H1 (cell line): ENCODE measurements around the gene LMX1B. TPM values are rescaled to one million over a fixed set of nuclear protein-coding genes. Genes with fewer than 3 reads are reported as not detected.

Source experiments
- ASH2L ChIP-seq: fragments of 200-600, 300-600 bp; sonication (generic); IDR thresholded peaks from one replicate; pipeline ENCODE4 v1.7.1; 2017; ENCODE audit warnings: low read length
- BCL11A ChIP-seq, 2 experiments: IDR thresholded peaks; one replicate each; pipeline ENCODE4 v1.6.1; 2011; ENCODE audit warnings: low read depth in 2 of 2, low read length in 2 of 2, mild to moderate bottlenecking in 2 of 2
- CEBPB ChIP-seq: IDR thresholded peaks from 2 replicates; pipeline ENCODE4 v1.6.1; 2012; ENCODE audit warnings: low read depth, low read length
- CTBP2 ChIP-seq: IDR thresholded peaks from 2 replicates; pipeline ENCODE4 v1.7.0; 2011; ENCODE audit warnings: borderline replicate concordance, mild to moderate bottlenecking, moderate library complexity, mixed read lengths, low read length; ENCODE audit not compliant: insufficient read depth, insufficient read length
- EGR1 ChIP-seq: IDR thresholded peaks from 2 replicates; pipeline ENCODE4 v1.6.1; 2011; ENCODE audit warnings: low read depth, low read length, borderline replicate concordance
- EZH2 ChIP-seq: fragments of 200-600 bp; sonication (generic); IDR thresholded peaks from 2 replicates; pipeline ENCODE4 v1.7.1; 2012; ENCODE audit warnings: low read depth, mild to moderate bottlenecking, moderate library complexity, low read length, inconsistent platforms; ENCODE audit not compliant: severe bottlenecking
- JUN ChIP-seq: IDR thresholded peaks from 2 replicates; pipeline ENCODE4 v1.6.1; 2011; ENCODE audit warnings: low read depth, mild to moderate bottlenecking, improper control_type of control experiment, low read length
- KDM1A ChIP-seq: fragments of 200-600, 300-600 bp; sonication (generic); IDR thresholded peaks from 2 replicates; pipeline ENCODE4 v1.7.1; 2016; ENCODE audit warnings: mild to moderate bottlenecking, low read length, borderline replicate concordance
- POU5F1 ChIP-seq: IDR thresholded peaks from 2 replicates; pipeline ENCODE4 v1.6.1; 2011; ENCODE audit warnings: low read depth, mild to moderate bottlenecking, low read length, moderate library complexity
- RXRA ChIP-seq: IDR thresholded peaks from 2 replicates; pipeline ENCODE4 v1.6.1; 2011; ENCODE audit warnings: low read depth, mild to moderate bottlenecking, low read length, moderate library complexity; ENCODE audit not compliant: insufficient read depth
- SIRT6 ChIP-seq: IDR thresholded peaks from one replicate; pipeline ENCODE4 v1.7.1; 2012; ENCODE audit warnings: low read length, inconsistent platforms
- SIX5 ChIP-seq: IDR thresholded peaks from 2 replicates; pipeline ENCODE4 v1.6.1; 2011; ENCODE audit warnings: mild to moderate bottlenecking, low read depth, low read length
- SP1 ChIP-seq: IDR thresholded peaks from 2 replicates; pipeline ENCODE4 v1.6.1; 2011; ENCODE audit warnings: low read depth, low read length
- SUZ12 ChIP-seq: fragments of 200-600 bp; sonication (generic); IDR thresholded peaks from 2 replicates; pipeline ENCODE4 v1.6.1; 2012; ENCODE audit warnings: mild to moderate bottlenecking, inconsistent platforms, low read length, moderate library complexity, mixed read lengths
- TAF1 ChIP-seq: IDR thresholded peaks from 2 replicates; pipeline ENCODE4 v1.6.1; 2011; ENCODE audit warnings: mild to moderate bottlenecking, low read depth, low read length
- TCF12 ChIP-seq: IDR thresholded peaks from 2 replicates; pipeline ENCODE4 v1.6.1; 2011; ENCODE audit warnings: low read depth, mild to moderate bottlenecking, low read length
- polyA plus RNA-seq, 7 experiments: library from polyadenylated mRNA; depleted of rRNA in 3 of 7; stranded (reverse) in 5 of 7; unstranded in 2 of 7; fragments of >200 nt in 5 of 7; fragments of 200-250 nt in 2 of 7; gene quantifications; 1 replicate in 5 of 7; 2 replicates in 1 of 7; 4 replicates in 1 of 7; pipeline versions ENCODE4 v1.2.1 to v1.2.3, GENCODE V29; 2011 to 2013; ENCODE audit warnings: missing spikeins in 2 of 7, mixed read lengths in 2 of 7
- total RNA-seq: library from RNA; stranded (reverse); fragmentation: NEBNext Ultra II Directional; extraction: Animal tissue kit (Norgen Biotek cat#: 25700); gene quantifications from 2 replicates; pipeline ENCODE4 v1.2.1, GENCODE V29; 2021
- TF ChIP-seq, protein P1 (sequence below), 3 experiments: IDR thresholded peaks; 1 replicate in 2 of 3; 2 replicates in 1 of 3; pipeline versions ENCODE4 v1.5.1 to v1.6.1; 2011; ENCODE audit warnings: low read length in 3 of 3, mild to moderate bottlenecking in 3 of 3, inconsistent platforms in 2 of 3, low read depth in 1 of 3, moderate library complexity in 1 of 3; ENCODE audit not compliant: insufficient read depth in 1 of 3; ENCODE audit errors: control extremely low read depth in 1 of 3
- TF ChIP-seq, protein P2 (sequence below): IDR thresholded peaks from 2 replicates; pipeline ENCODE4 v1.6.1; 2011; ENCODE audit warnings: low read length, improper control_type of control experiment

The LMX1B gene
- total and polyA plus RNA-seq, 2 of the 8 experiments (the other 6 are each of a cell fraction or from before 2014, with no cell fraction given), result 0.09 to 0.37 TPM

DNA sequence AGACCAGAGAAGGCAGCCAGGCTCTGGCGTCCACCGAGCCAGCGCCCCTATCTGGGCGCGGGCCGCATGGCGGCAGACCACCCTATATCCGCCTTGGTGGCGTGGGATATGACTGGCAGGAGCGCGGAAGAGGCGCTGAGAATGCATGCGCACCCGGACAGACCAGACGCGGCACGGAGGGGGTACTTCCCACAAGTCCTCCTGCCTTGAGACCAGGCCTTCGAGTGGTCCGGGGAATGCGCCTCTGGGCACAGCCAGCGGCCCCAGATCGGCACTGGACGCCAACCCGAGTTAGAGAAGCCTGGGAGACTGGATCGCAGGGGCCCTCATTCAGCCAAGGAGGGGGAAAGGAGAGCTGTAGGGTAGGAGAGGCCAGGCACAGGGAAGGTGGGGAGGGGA, 2.5 kb upstream of the LMX1B start (continued):
- TF ChIP-seq, protein P1, sequence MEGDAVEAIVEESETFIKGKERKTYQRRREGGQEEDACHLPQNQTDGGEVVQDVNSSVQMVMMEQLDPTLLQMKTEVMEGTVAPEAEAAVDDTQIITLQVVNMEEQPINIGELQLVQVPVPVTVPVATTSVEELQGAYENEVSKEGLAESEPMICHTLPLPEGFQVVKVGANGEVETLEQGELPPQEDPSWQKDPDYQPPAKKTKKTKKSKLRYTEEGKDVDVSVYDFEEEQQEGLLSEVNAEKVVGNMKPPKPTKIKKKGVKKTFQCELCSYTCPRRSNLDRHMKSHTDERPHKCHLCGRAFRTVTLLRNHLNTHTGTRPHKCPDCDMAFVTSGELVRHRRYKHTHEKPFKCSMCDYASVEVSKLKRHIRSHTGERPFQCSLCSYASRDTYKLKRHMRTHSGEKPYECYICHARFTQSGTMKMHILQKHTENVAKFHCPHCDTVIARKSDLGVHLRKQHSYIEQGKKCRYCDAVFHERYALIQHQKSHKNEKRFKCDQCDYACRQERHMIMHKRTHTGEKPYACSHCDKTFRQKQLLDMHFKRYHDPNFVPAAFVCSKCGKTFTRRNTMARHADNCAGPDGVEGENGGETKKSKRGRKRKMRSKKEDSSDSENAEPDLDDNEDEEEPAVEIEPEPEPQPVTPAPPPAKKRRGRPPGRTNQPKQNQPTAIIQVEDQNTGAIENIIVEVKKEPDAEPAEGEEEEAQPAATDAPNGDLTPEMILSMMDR (IDR thresholded peaks at IDR 0.05; ENCODE audit: control extremely low read depth in 1 of 3, insufficient read depth in 1 of 3, low read depth in 1 of 3, low read length in 3 of 3), result peak in 2 of 3 experiments; percentile 26 to 28; a peak in 3 of 4 replicates
- TF ChIP-seq SIRT6, result no peak
- no peak for TF ChIP-seq TCF12
- TF ChIP-seq EZH2, result peak; percentile 12
- no peak for TF ChIP-seq CEBPB
- no peak for TF ChIP-seq TAF1
- TF ChIP-seq BCL11A (IDR thresholded peaks at IDR 0.05; ENCODE audit: low read depth in 2 of 2, low read length in 2 of 2), result no peak
- TF ChIP-seq, protein P2, sequence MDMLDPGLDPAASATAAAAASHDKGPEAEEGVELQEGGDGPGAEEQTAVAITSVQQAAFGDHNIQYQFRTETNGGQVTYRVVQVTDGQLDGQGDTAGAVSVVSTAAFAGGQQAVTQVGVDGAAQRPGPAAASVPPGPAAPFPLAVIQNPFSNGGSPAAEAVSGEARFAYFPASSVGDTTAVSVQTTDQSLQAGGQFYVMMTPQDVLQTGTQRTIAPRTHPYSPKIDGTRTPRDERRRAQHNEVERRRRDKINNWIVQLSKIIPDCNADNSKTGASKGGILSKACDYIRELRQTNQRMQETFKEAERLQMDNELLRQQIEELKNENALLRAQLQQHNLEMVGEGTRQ, result no peak
- no peak for TF ChIP-seq SIX5
- no peak for TF ChIP-seq CTBP2
- TF ChIP-seq ASH2L, result peak; percentile 27
- no peak for TF ChIP-seq JUN
- TF ChIP-seq KDM1A, result no peak
- TF ChIP-seq SUZ12, result 0 out of 2 replicates have a peak, but pooled peaks have one; percentile 9
- TF ChIP-seq RXRA, result no peak
- TF ChIP-seq POU5F1, result no peak
- no peak for TF ChIP-seq EGR1
- no peak for TF ChIP-seq SP1
